ENCODE data around the gene CXorf49.

DNA sequence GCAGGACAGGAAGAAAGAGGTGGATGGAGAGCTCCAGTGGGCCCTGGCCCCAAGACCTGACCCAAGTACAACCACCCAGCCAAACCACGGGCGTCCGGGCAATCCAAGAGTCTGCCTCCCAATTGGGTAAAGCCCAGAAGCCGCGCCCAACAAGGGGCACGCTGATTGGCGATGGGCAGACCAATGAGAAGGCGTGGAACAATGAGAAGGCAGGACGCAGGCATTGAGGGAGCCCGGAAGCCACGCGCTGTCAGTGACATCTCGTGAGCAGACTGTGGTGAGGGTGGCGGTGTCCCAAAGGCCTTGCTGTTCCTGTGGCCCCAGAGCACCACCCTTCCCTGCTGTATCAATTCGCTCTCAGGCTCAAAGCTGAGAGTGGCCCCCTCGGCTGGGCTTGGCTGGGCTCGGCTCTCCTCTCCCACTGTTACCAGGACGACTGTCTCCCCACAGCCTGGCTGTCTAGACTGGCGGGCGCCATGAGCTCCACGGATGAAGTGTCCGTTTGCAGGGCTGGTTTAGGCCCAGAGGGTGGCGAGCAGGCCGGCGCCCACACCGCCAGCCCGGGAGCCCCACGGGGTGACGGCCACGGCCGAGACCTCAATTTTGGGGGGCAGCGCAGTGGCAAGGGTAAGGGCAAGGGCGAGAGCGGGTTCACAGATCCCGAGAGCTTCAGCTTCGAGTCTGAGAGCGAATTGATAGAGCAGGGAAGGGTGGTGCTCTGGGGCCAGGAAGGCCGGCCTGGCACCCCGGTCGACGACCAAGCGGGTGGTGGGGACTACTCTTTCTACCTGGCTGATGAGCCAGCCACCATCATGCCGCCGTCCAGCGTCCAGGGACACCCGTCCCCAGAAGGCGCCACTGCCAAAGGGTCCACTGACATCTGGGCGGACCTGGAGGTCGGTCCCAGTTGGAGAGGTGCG is 50.5 kb downstream of the CXorf49 start, which contains the start of gene LOC101059915:
- TF ChIP-seq, protein P1, sequence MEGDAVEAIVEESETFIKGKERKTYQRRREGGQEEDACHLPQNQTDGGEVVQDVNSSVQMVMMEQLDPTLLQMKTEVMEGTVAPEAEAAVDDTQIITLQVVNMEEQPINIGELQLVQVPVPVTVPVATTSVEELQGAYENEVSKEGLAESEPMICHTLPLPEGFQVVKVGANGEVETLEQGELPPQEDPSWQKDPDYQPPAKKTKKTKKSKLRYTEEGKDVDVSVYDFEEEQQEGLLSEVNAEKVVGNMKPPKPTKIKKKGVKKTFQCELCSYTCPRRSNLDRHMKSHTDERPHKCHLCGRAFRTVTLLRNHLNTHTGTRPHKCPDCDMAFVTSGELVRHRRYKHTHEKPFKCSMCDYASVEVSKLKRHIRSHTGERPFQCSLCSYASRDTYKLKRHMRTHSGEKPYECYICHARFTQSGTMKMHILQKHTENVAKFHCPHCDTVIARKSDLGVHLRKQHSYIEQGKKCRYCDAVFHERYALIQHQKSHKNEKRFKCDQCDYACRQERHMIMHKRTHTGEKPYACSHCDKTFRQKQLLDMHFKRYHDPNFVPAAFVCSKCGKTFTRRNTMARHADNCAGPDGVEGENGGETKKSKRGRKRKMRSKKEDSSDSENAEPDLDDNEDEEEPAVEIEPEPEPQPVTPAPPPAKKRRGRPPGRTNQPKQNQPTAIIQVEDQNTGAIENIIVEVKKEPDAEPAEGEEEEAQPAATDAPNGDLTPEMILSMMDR (optimal IDR thresholded peaks at IDR 0.05 in 1 of 3, IDR thresholded peaks at IDR 0.05 in 1 of 3, conservative IDR thresholded peaks at IDR 0.05 in 1 of 3; ENCODE audit: extremely low read depth in 1 of 3, insufficient read depth in 2 of 3, low read length in 3 of 3): no peak
- no peak for TF ChIP-seq EZH2 (IDR thresholded peaks at IDR 0.05; ENCODE audit: low read length)
